ENCODE measurements around the gene ADCY5.

DNA sequence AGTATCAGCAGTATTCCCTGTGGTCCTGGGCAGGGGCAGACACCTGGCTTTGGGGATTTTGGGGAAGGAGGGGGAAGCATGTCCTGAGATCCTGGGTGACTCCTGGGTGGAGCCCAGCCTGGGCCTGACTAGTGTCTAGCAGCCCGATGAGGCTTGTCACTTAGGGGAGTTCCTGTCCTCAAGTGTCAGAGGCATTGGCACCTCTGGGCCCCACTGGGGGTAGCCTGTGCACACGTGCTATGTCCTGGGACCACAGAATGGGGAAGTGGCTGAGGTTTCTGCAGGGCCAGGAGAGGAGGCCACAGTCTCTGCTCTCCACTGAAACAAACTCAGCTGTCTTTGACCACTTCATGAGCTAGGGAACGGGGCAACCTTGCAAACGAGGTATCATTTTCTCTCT is 31.5 kb upstream of the ADCY5 start:
- no peak for TF ChIP-seq RAD21 (IDR thresholded peaks at IDR 0.05; ENCODE audit: low read depth)
- no peak for TF ChIP-seq EZH2 (IDR thresholded peaks at IDR 0.05)
- TF ChIP-seq POLR2A (IDR thresholded peaks at IDR 0.05; ENCODE audit: borderline replicate concordance, extremely low read depth, insufficient read depth, insufficient read length): no peak
- TF ChIP-seq FOSL1 (IDR thresholded peaks at IDR 0.05; ENCODE audit: low read depth): no peak
- TF ChIP-seq, protein P1, sequence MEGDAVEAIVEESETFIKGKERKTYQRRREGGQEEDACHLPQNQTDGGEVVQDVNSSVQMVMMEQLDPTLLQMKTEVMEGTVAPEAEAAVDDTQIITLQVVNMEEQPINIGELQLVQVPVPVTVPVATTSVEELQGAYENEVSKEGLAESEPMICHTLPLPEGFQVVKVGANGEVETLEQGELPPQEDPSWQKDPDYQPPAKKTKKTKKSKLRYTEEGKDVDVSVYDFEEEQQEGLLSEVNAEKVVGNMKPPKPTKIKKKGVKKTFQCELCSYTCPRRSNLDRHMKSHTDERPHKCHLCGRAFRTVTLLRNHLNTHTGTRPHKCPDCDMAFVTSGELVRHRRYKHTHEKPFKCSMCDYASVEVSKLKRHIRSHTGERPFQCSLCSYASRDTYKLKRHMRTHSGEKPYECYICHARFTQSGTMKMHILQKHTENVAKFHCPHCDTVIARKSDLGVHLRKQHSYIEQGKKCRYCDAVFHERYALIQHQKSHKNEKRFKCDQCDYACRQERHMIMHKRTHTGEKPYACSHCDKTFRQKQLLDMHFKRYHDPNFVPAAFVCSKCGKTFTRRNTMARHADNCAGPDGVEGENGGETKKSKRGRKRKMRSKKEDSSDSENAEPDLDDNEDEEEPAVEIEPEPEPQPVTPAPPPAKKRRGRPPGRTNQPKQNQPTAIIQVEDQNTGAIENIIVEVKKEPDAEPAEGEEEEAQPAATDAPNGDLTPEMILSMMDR (IDR thresholded peaks at IDR 0.05 in 2 of 3, conservative IDR thresholded peaks at IDR 0.05 in 1 of 3; ENCODE audit: borderline replicate concordance in 1 of 3, insufficient read depth in 1 of 3, low read depth in 2 of 3, low read length in 2 of 3): no peak
- no peak for TF ChIP-seq SP1 (IDR thresholded peaks at IDR 0.05; ENCODE audit: low read depth)
- TF ChIP-seq ZNF274 (IDR thresholded peaks at IDR 0.05; ENCODE audit: low read depth, low read length): no peak
- TF ChIP-seq YY1 (IDR thresholded peaks at IDR 0.05; ENCODE audit: extremely low read depth, insufficient replicate concordance, low read depth, low read length): no peak
- no peak for TF ChIP-seq TCF7L2 (IDR thresholded peaks at IDR 0.05; ENCODE audit: borderline replicate concordance, extremely low read depth, insufficient read depth, insufficient read length)
- no peak for TF ChIP-seq POLR2AphosphoS5 (IDR thresholded peaks at IDR 0.05; ENCODE audit: low read depth, low read length)
